ENCODE data around the gene OSBPL10.

DNA sequence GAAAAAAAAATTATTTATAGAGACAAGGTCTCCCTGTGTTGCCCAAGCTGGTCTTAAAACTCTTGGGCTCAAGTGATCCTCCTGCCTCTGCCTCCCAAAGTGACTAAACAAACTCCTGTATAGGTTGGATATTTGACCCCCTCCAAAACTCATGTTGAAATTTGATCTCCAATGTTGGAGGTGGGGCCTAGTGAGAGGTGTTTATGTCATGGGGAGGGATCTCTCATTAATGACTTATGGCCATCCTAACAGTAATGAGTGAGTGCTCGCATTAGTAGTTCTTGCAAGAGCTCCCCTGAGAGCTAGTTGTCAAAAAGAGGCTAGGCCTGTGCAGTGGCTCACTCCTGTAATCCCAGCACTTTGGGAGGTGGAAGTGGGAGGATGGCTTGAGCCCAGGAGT, 307.1 kb downstream of the OSBPL10 start:
- TF ChIP-seq POLR2A (IDR thresholded peaks at IDR 0.05; ENCODE audit: low read depth, low read length) (no peak), PAX5 (IDR thresholded peaks at IDR 0.05; ENCODE audit: insufficient read depth, low read length, severe bottlenecking) (no peak), TAF1 (IDR thresholded peaks at IDR 0.05; ENCODE audit: low read depth, low read length) (no peak)
